ENCODE measurements around the gene ARRDC4.

The ARRDC4 gene

DNA sequence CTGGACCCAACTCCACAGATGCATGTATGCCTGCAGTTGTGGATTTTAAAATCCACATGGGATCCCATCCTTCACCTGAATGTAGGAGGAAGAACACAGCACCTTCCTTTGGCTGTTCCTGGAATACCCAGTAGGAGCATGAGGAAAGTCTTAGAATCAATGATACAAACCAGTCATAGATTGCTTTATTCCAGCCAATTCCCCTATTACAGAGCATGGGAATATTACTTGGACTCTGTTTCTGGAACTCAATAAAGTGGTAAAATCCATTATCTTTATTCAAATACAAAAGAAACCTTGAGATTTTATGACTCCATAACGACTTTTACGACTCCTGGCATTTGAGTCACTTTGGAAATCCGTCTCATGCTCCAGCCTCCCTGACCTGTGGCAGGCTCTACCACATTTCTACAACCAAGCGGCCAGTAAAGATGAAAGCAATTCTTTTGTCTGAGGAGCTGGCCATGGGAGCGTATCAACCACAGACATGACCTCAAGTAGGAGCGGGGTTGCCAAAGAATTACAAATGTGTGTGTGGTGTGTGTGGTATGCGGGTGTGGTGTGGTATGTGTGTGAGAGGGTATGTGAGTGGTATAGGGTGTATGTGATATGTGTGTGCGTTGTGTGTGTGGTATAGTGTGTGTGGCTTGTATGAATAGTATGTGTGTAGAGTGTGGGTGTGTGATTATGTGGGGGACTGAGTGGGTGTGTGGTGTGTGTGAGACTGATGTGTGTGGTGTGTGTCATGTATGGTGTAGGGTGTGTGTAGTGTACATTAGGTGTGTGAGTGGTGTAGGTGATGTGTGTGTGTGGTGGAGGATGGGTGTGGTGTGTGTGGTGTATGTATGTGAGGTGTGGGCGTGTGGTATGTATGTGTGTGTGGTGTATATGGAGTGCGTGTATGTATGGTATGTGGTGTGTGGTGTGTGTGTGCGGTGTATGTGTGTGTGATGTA is 40.0 kb downstream of the ARRDC4 start:
- no peak for DNase-seq

DNA sequence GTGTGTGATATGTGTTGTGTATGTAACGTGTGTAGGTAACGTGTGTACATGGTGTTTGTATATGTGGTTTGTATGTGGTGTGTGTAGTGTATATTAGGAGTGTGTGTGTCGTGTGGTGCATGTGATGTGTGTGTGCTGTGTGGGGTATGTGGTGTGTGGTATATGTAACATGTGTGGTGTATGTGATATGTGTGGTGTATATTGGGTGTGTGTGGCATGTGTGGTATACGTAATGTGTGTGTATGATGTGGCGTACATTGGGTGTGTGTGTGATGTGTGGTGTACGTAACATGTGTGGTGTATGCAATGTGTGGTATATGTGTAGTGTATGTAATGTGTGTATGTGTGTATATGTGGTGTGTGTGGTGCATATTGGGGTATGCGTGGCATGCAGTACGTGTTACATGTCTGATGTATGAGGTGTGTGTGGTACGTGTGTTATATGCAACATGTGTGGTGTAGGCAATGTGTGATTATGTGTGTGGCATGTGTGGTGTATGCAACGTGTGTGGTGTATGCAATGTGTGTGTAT is 41.2 kb downstream of the ARRDC4 start:
- no peak for DNase-seq

DNA sequence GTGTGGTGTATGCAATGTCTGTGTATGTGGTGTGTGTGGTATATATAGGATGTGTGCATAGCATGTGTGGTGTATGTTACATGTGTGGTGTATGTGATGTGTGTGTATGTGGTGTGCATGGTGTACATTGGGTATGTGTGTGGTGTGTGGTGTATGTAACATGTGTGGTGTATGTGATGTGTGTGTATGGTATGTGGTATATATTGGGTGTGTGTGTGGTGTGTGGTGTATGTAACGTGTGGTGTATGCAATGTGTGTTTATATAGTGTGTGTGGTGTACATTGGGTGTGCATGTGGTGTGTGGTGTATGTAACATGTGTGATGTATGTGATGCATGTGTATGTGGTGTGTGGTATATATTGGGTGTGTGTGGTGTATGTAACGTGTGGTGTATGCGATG is 41.9 kb downstream of the ARRDC4 start:
- no peak for DNase-seq

DNA sequence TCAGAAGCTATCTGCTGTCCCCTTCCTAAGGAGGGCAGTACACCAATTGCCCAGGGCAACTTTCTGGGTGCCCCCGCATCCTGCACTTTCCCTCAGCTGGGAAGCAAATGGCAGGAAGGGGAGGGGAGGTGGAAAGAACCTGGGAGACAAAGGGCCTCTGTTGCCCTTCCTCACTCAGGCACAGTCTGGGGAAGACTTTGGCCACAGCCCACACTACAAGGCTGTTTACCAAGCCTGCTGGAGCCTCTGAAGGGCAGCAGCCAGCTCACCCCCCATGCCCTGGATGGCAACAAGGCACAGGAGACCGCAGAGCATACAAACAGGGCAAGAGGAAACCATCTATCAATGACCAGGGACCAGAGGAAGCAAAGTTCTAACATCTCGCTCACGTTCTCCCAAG is 42.4 kb downstream of the ARRDC4 start:
- DNase-seq = no peak

DNA sequence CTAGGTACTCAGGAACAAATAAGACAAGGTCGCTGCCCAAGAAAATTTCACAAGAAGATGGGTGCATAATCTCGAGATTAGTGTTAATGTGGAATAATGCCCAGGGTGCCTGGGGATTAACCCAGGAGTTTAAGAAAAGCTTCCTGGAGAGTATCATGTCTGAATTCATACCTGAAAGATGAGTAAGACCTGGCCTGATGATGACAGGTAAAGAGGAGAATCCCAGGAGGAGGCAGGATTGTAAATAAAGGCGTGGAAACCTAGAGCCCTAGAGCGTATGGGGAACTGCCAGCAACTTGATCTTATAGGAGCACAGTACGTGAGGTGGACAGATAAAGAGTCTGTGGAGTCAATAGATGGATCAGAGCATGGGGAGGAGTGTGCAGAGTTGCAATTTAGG is 43.0 kb downstream of the ARRDC4 start:
- no peak for DNase-seq

DNA sequence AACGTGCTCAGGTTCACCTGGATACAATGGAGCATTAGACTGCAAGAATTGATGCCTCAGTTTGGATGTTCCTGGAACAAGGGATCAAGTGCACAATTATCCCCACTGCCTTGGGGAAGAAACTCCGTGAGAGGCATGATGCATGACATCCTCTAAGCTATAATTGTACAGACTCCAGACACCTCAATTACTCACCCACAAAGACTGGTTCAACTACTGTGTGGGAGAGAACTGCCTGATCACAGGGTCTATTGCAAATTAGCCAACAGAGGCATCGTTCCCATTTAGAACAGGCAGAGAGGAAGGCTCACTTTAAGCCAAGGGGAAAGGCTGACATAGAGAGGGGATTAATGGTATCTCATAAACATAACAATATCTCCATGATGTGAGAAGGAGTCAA is 43.5 kb downstream of the ARRDC4 start:
- no peak for DNase-seq

DNA sequence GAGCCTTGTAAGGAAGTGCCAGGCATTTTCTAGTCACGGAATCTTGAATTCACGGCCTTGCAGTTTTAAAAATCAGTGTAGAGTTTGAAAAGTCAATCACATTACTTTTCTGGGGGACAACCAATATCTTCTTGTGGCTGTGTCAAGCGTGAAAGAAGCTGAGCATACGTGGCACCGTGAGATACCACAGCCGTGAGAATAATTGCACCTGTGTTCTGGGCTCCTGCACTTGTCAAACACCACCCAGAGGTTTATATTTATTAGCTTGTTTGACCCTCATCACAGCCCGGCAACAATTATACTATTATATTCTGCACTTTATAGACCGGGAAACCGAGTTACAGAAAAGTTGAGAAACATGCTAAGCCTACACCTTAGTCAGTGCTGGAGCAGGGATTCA is 45.2 kb downstream of the ARRDC4 start:
- no peak for DNase-seq

DNA sequence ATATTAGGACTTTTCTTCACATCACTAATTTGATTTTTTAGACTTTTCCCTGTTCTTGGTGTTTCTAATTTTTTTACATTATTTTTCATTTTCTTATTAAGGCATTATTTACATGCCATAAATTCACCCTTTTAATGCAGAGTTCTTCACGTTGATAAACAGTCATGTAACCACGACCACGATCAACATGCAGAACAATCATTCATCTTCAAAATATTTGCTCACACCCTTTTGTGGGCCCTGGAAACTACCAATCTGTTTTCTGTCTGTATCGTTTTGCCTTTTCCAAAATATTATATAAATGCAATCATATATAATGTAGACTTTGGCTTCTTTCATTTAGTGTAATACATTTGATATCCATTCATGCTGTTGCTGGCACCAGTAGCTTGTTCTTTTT is 48.7 kb downstream of the ARRDC4 start:
- DNase-seq = no peak

DNA sequence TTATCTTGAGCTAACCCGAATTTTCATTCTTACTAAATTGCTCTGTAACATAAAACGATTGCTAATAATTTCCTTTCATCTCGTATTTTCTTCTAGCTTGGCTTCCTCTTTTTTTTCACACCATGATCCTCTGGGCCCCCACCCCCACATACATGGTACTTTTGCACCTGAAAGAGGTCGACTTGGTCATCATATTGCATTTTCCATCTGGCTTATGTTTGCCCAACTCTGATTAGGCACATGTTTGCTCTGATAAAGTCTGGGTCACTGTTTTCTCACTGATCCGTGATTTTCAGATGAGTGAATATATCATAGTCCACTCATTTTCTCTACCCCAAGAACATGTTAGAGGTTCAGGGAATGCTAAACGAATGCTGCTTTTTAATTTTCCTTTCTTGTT is 49.5 kb downstream of the ARRDC4 start:
- no peak for DNase-seq

DNA sequence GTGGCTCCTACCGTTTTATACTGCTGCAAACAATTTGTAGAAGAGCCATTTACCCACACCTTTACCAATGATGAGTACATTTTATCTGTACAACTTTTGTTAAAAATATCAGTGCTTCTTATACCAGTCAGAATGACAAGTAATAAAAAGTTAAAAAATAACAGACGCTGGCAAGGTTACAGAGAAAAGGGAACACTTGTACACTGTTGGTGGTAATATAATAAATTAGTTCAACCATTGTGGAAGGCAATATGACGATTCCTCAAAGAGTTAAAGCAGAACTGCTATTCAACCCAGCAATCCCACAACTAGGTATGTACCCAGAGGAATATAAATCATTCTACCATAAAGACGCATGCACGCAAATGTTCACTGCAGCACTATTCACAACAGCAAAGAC is 51.9 kb downstream of the ARRDC4 start:
- no peak for DNase-seq

DNA sequence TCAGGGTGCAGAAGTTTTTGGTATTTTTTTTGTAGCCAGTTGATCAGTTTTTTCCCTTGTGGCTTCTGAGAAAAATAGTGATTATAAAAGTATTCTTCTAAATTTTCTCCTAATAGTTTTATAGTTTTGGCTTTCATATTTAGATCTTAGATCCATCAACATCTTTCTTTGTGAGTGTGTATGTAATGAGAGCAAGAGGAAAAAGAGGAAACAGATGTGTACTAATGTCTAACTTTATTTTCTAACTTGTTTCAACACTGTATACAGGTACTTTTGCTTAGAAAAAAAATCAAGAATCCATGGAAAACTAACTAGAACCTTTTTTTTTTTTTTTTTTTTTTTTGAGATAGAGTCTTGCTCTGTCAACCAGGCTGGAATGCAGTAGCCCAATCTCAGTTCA is 53.1 kb downstream of the ARRDC4 start:
- no peak for DNase-seq

DNA sequence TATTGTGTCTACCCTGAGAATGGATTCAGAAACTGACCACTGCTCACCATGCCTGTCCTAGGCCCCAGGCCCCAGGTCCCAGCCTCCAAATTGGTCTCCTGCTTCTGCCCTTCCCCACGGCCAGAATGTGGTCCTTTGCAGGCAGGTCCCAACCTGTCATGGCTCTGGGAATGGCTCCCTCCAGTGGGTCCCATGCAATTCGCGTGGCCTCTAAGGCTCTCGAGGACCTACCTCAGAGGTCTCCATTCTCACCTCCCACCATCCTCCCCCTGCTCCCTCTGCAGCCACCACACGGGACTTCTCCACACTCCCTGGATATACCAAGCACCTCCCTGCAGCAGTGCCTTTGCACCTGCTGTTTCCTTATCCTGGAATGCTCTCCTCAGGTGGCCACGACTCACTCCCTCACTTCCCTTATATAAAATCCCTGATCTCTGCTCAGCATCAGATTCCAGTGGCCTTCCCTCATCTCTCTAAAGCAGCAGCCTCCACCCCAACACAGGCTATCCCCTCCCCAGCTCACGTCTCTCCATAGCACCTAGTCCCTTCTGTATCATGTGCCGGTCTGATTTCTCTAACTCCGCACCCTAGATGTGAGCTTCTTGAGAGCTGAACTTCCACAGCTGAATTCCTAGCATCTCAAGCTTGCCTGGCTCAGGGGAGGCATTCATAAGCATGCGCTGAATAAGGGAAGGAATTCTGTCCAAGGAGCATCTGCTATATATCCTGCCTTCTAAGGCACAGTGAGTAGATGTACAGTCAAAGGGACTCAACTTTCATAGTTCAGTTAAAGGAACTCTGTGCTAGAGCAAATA is 56.9 kb downstream of the ARRDC4 start:
- no peak for DNase-seq

DNA sequence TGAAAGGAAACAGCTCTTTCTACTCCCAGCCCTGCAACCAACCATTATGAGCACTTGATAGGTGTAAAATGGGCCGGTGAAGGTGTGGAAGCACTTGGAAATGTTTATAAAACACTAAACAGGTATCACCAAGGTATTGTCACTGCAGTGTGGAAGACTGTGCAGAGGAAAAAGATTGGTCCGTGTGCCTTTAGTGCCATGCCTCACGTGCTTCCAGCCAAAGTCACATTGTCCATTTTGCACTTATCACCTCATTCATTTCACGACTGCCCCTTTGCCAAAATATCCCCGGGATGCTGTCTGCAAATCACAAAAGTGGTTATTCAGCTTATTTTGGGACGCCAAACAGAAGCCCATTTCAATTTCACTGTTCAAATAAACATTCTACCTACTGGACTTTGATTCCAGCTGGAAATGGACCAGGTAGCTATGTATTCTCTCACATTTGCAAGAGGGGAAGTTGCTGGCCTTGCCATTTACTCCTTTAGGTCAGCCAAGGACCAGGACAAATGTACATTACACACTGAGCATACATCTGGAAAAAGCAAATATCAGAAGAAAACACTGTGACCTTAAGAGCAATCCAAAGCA is 58.4 kb downstream of the ARRDC4 start:
- no peak for DNase-seq

Measured in Kasumi-1 (cell line).